Liver (tissue), 9 donors: Measurements from ENCODE around the gene TYW5. TPM values are rescaled to one million over a fixed set of nuclear protein-coding genes. Genes with fewer than 3 reads are reported as not detected.
A peak's percentile ranks its signal among the peaks of the same experiment; 100 is the strongest.

ENCODE experiments used
- DNase-seq: peaks from one replicate; pipeline ENCODE4 v3.0.0-alpha.2; 2017; ENCODE audit warnings: low spot score
- H3K27ac ChIP-seq, 2 donors: one replicate each; pipeline ENCODE4 v1.7.0; 2013; ENCODE audit warnings: inconsistent platforms in 2 of 2, low read length in 2 of 2, control low read depth in 1 of 2, low read depth in 1 of 2, mild to moderate bottlenecking in 1 of 2
- H3K27me3 ChIP-seq, 4 donors: one replicate each; pipeline versions ENCODE4 v1.6.1 to v1.7.0; 2013; ENCODE audit warnings: low read length in 3 of 4, inconsistent platforms in 1 of 4, mild to moderate bottlenecking in 1 of 4, moderate library complexity in 1 of 4; ENCODE audit not compliant: control insufficient read depth in 4 of 4, insufficient read depth in 4 of 4
- H3K36me3 ChIP-seq, 4 donors: one replicate each; pipeline versions ENCODE4 v1.6.1 to v1.7.0; 2013; ENCODE audit warnings: low read length in 3 of 4, mild to moderate bottlenecking in 3 of 4, low read depth in 1 of 4, moderate library complexity in 1 of 4; ENCODE audit not compliant: control insufficient read depth in 4 of 4, insufficient read depth in 3 of 4
- H3K4me1 ChIP-seq, 4 donors: one replicate each; pipeline versions ENCODE4 v1.6.1 to v1.7.0; 2013; ENCODE audit warnings: low read length in 3 of 4, mild to moderate bottlenecking in 3 of 4, moderate library complexity in 1 of 4; ENCODE audit not compliant: control insufficient read depth in 4 of 4, insufficient read depth in 4 of 4
- H3K4me3 ChIP-seq, 3 donors: one replicate each; pipeline versions ENCODE4 v1.6.1 to v1.7.0; 2013; ENCODE audit warnings: low read length in 3 of 3, control low read depth in 1 of 3, low read depth in 1 of 3, mild to moderate bottlenecking in 1 of 3
- H3K9ac ChIP-seq, 2 donors: one replicate each; pipeline ENCODE4 v1.7.0; 2013; ENCODE audit warnings: low read length in 2 of 2, mild to moderate bottlenecking in 2 of 2, moderate library complexity in 2 of 2, control low read depth in 1 of 2, low read depth in 1 of 2
- H3K9me3 ChIP-seq, 4 donors: one replicate each; pipeline versions ENCODE4 v1.6.1 to v1.7.0; 2013; ENCODE audit warnings: low read length in 3 of 4; ENCODE audit not compliant: control insufficient read depth in 4 of 4
- ATF3 ChIP-seq: IDR thresholded peaks from 2 replicates; pipeline ENCODE4 v1.6.1; 2016; ENCODE audit warnings: antibody characterized with exemption
- CTCF ChIP-seq: fragments of 150-350 bp; IDR thresholded peaks from 2 replicates; pipeline ENCODE4 v1.5.1; 2017; ENCODE audit warnings: improper control_type of control experiment, low read depth, low read length; ENCODE audit not compliant: missing input control
- EGR1 ChIP-seq, 2 donors: IDR thresholded peaks; 2 replicates each; pipeline ENCODE4 v1.6.1; 2016 to 2018; ENCODE audit warnings: antibody characterized with exemption in 2 of 2, low read depth in 2 of 2
- FOXA1 ChIP-seq: IDR thresholded peaks from 2 replicates; pipeline ENCODE4 v1.6.1; 2016; ENCODE audit warnings: antibody characterized with exemption
- FOXA2 ChIP-seq: IDR thresholded peaks from 2 replicates; pipeline ENCODE4 v1.6.1; 2016; ENCODE audit warnings: antibody characterized with exemption
- HNF4A ChIP-seq, 2 donors: conservative IDR thresholded peaks; 2 replicates each; pipeline ENCODE4 v1.6.1; 2016; ENCODE audit warnings: antibody characterized with exemption in 2 of 2, mild to moderate bottlenecking in 2 of 2
- HNF4G ChIP-seq: IDR thresholded peaks from 2 replicates; pipeline ENCODE4 v1.6.1; 2016; ENCODE audit warnings: antibody characterized with exemption
- MAX ChIP-seq: IDR thresholded peaks from 2 replicates; pipeline ENCODE4 v1.6.1; 2016; ENCODE audit warnings: antibody characterized with exemption
- RAD21 ChIP-seq, 2 donors: IDR thresholded peaks; 2 replicates each; pipeline ENCODE4 v1.6.1; 2016; ENCODE audit warnings: antibody characterized with exemption in 2 of 2, mild to moderate bottlenecking in 2 of 2
- REST ChIP-seq: IDR thresholded peaks from 2 replicates; pipeline ENCODE4 v1.6.1; 2016; ENCODE audit warnings: antibody characterized with exemption, mild to moderate bottlenecking
- RXRA ChIP-seq, 2 donors: IDR thresholded peaks; 2 replicates each; pipeline ENCODE4 v1.6.1; 2017 to 2018; ENCODE audit warnings: antibody characterized with exemption in 2 of 2, mild to moderate bottlenecking in 1 of 2
- TAF1 ChIP-seq: conservative IDR thresholded peaks from 2 replicates; pipeline ENCODE4 v1.6.1; 2016; ENCODE audit warnings: antibody characterized with exemption, mild to moderate bottlenecking
- YY1 ChIP-seq: IDR thresholded peaks from 2 replicates; pipeline ENCODE4 v1.6.1; 2016; ENCODE audit warnings: antibody characterized with exemption, mild to moderate bottlenecking
- ZBTB33 ChIP-seq: IDR thresholded peaks from 2 replicates; pipeline ENCODE4 v1.6.1; 2016; ENCODE audit warnings: antibody characterized with exemption
- whole genome bisulfite sequencing: extraction: QIAGEN DNeasy Blood & Tissue Kit; methylation state at CpG from one replicate; pipeline ENCODE4 v1.1.7; 2013; 5-methylcytosine and 5-hydroxymethylcytosine counted together
- polyA plus RNA-seq, 2 donors: library from polyadenylated mRNA; stranded (reverse) in 1 of 2; unstranded in 1 of 2; fragments of 200-250 nt in 1 of 2; fragments of >200 nt in 1 of 2; fragmentation: Nextera tagmentation in 1 of 2; extraction: Ambion mirVana in 1 of 2; gene quantifications; one replicate each; pipeline versions ENCODE4 v1.2.1 to v1.2.3, GENCODE V29; 2013 to 2015
- total RNA-seq, 2 donors: library from RNA; depleted of rRNA; stranded (reverse); fragments of >200 nt; gene quantifications; one replicate each; pipeline ENCODE4 v1.2.3, GENCODE V29; 2014
- donor health status: healthy.
- donor health status: healthy.
- donor health status: healthy.
- donor health status: healthy.
- donor health status: healthy.

The TYW5 gene
- total and polyA plus RNA-seq, 4 donors, result 2.0 to 6.8 (median 4.9) TPM

GRCh38 chr2:199956062-199956380, 730 bp upstream of the TYW5 start:
- Histone ChIP-seq H3K4me1 (peaks cover 5 to 46% (median 27%) of the 10 kb centered on the region in 4 donors), H3K9me3 (no peaks in the 10 kb centered on the region), H3K27me3 (no peaks in the 10 kb centered on the region), H3K4me3 (peak overlapping the region; percentile 84 to 99 (median 96)), H3K27ac (peak overlapping the region; percentile 92 to 93), H3K36me3 (peaks cover 3 to 15% (median 12%) of the 10 kb centered on the region in 4 donors), H3K9ac (peak overlapping the region; percentile 87 to 99)
- TF ChIP-seq ATF3, result no peak
- TF ChIP-seq TAF1, result no peak
- no peak for DNase-seq
- WGBS, result under 1% methylated on average over 10 of the region's 10 CpGs

- DNase-seq, result no peak
- Histone ChIP-seq H3K9ac (peak overlapping the region; percentile 72 to 87), H3K4me3 (peak overlapping the region; percentile 84 to 99 (median 96)), H3K27ac (peak overlapping the region; percentile 92 to 93), H3K9me3 (no peaks in the 10 kb centered on the region), H3K27me3 (no peaks in the 10 kb centered on the region), H3K36me3 (peaks cover 6 to 11% (median 8%) of the 10 kb centered on the region in 4 donors), H3K4me1 (peaks cover 5 to 46% (median 27%) of the 10 kb centered on the region in 4 donors)
- under 1% methylated on average over 13 of the region's 13 CpGs for WGBS
- no peak for TF ChIP-seq CTCF
- TF ChIP-seq MAX, result peak; percentile 8
- TF ChIP-seq ZBTB33, result no peak
- no peak for TF ChIP-seq FOXA1
Measured at GRCh38 chr2:199955007-199955338, 318 bp downstream of the TYW5 start.

GRCh38 chr2:199951023-199951422, 4.3 kb downstream of the TYW5 start:
- H3K4me1 ChIP-seq, result peaks cover 0 to 22% (median 7%) of the 10 kb centered on the region in 4 donors
- TF ChIP-seq HNF4A (conservative IDR thresholded peaks at IDR 0.05), result no peak
- TF ChIP-seq EGR1 (IDR thresholded peaks at IDR 0.05; ENCODE audit: low read depth in 2 of 2), result no peak
- no peak for TF ChIP-seq YY1
- no peak for TF ChIP-seq FOXA2
- no peak for TF ChIP-seq RAD21 (IDR thresholded peaks at IDR 0.05)
- no peak for TF ChIP-seq ATF3
- no peak for TF ChIP-seq RXRA (IDR thresholded peaks at IDR 0.05)
- no peak for TF ChIP-seq ZBTB33
- TF ChIP-seq TAF1, result no peak
- no peak for TF ChIP-seq REST
- TF ChIP-seq MAX, result no peak
- TF ChIP-seq CTCF, result no peak
- TF ChIP-seq HNF4G, result no peak

More at GRCh38 chr2:199951023-199951422, 4.3 kb downstream of the TYW5 start:
- no peak for DNase-seq
- Histone ChIP-seq H3K9me3 (no peaks in the 10 kb centered on the region), H3K4me3 (no peak overlapping the region), H3K9ac (no peak overlapping the region), H3K27me3 (no peaks in the 10 kb centered on the region), H3K27ac (no peak overlapping the region), H3K36me3 (peaks cover 4 to 16% (median 13%) of the 10 kb centered on the region in 4 donors)
- WGBS, result 68% methylated on average over 1 of the region's 1 CpG
